HG02623 (cell line): ENCODE data around the gene SOX2.

Source experiments
- ATAC-seq: cut with Tn5 transposase; IDR thresholded peaks from one replicate; pipeline ENCODE4 v1.9.1; 2021; ENCODE audit warnings: moderate library complexity; ENCODE audit not compliant: unreplicated experiment

SOX2 gene

GRCh38 chr3:181704421-181705085, 7.2 kb upstream of the SOX2 start:
- ATAC-seq = no peak

GRCh38 chr3:181705086-181705480, 6.6 kb upstream of the SOX2 start:
- no peak for ATAC-seq

GRCh38 chr3:181707980-181708379, 3.7 kb upstream of the SOX2 start:
- no peak for ATAC-seq

- peak; percentile 50 for ATAC-seq
Observed at GRCh38 chr3:181709537-181710279, 2.0 kb upstream of the SOX2 start.

- no peak for ATAC-seq
Observed at GRCh38 chr3:181710345-181711291, 1.1 kb upstream of the SOX2 start.

GRCh38 chr3:181712226-181712552, 464 bp downstream of the SOX2 start:
- ATAC-seq = no peak

GRCh38 chr3:181712553-181713279, 991 bp downstream of the SOX2 start:
- no peak for ATAC-seq

- no peak for ATAC-seq
Observed at GRCh38 chr3:181713280-181713647, 1.5 kb downstream of the SOX2 start.

- ATAC-seq = no peak
Observed at GRCh38 chr3:181713676-181714612, 2.2 kb downstream of the SOX2 start.

- no peak for ATAC-seq
Observed at GRCh38 chr3:181715571-181716340, 4.0 kb downstream of the SOX2 start.

GRCh38 chr3:181716966-181717365, 5.2 kb downstream of the SOX2 start:
- ATAC-seq = no peak

- no peak for ATAC-seq
Observed at GRCh38 chr3:181717549-181718171, 5.9 kb downstream of the SOX2 start.

- ATAC-seq = no peak
Observed at GRCh38 chr3:181718369-181718768, 6.6 kb downstream of the SOX2 start.

GRCh38 chr3:181718987-181719911, 7.5 kb downstream of the SOX2 start:
- no peak for ATAC-seq

- no peak for ATAC-seq
Observed at GRCh38 chr3:181719991-181720680, 8.4 kb downstream of the SOX2 start.

- ATAC-seq = no peak
Observed at GRCh38 chr3:181721046-181721875, 9.5 kb downstream of the SOX2 start.
